DND-41 (cell line): Measurements from ENCODE around the gene LAMC3.

Experiments used
- ATAC-seq: fragments of 200-7000 bp; cut with Tn5 transposase; 3 replicates; pipeline ENCODE4 v1.9.1; 2021; ENCODE audit warnings: low read depth; ENCODE audit not compliant: insufficient read depth
- DNase-seq: peaks from one replicate; pipeline ENCODE4 v3.0.0-alpha.2; 2020
- H2AFZ ChIP-seq: 2 replicates; pipeline ENCODE4 v1.6.0; 2012; ENCODE audit warnings: low read depth, low read length
- H3K27ac ChIP-seq: 2 replicates; pipeline ENCODE4 v1.5.1; 2012; ENCODE audit warnings: low read length, inconsistent platforms
- H3K27me3 ChIP-seq: fragments of 200-600 bp; sonication (generic); 2 replicates; pipeline ENCODE4 v1.6.0; 2012; ENCODE audit warnings: low read length, mild to moderate bottlenecking, inconsistent platforms; ENCODE audit not compliant: insufficient read depth, poor library complexity
- H3K36me3 ChIP-seq: 2 replicates; pipeline ENCODE4 v1.5.1; 2012; ENCODE audit warnings: low read length, inconsistent platforms; ENCODE audit not compliant: insufficient read depth
- H3K4me1 ChIP-seq: 2 replicates; pipeline ENCODE4 v1.5.1; 2012; ENCODE audit warnings: mild to moderate bottlenecking, low read length; ENCODE audit not compliant: insufficient read depth
- H3K4me2 ChIP-seq: 2 replicates; pipeline ENCODE4 v1.6.0; 2012; ENCODE audit warnings: mild to moderate bottlenecking, moderate library complexity, low read length, inconsistent platforms; ENCODE audit not compliant: insufficient read depth
- H3K4me3 ChIP-seq, 2 experiments: fragments of 200-600 bp in 1 of 2; shearing (Covaris generic) in 1 of 2; 2 replicates each; pipeline ENCODE4 v1.5.1; 2012 to 2016; ENCODE audit warnings: inconsistent platforms in 2 of 2, low read length in 2 of 2, mild to moderate bottlenecking in 2 of 2, low read depth in 1 of 2, moderate library complexity in 1 of 2
- H3K79me2 ChIP-seq: 2 replicates; pipeline ENCODE4 v1.6.0; 2012; ENCODE audit warnings: low read length, inconsistent platforms; ENCODE audit not compliant: insufficient read depth
- H3K9ac ChIP-seq: 2 replicates; pipeline ENCODE4 v1.6.0; 2012; ENCODE audit warnings: low read depth, mild to moderate bottlenecking, inconsistent platforms, low read length, moderate library complexity
- H3K9me3 ChIP-seq: 2 replicates; pipeline ENCODE4 v1.5.1; 2012; ENCODE audit warnings: low read length, moderate library complexity, mild to moderate bottlenecking, inconsistent platforms; ENCODE audit not compliant: insufficient read depth, severe bottlenecking
- H4K20me1 ChIP-seq: 2 replicates; pipeline ENCODE4 v1.6.0; 2012; ENCODE audit warnings: low read length; ENCODE audit not compliant: insufficient read depth
- CTCF ChIP-seq: IDR thresholded peaks from 2 replicates; pipeline ENCODE4 v1.5.1; 2012; ENCODE audit warnings: borderline replicate concordance, low read length, moderate library complexity, mild to moderate bottlenecking; ENCODE audit not compliant: poor library complexity, severe bottlenecking; ENCODE audit errors: extremely low read depth
- EZH2 ChIP-seq: IDR thresholded peaks from 3 replicates; pipeline ENCODE4 v1.6.1; 2012; ENCODE audit warnings: borderline replicate concordance, low read depth, mild to moderate bottlenecking, moderate library complexity, low read length, inconsistent platforms; ENCODE audit not compliant: severe bottlenecking

Gene LAMC3

GRCh38 chr9:130988400-130988747 is 20.6 kb upstream of the LAMC3 start:
- Histone ChIP-seq H2AFZ (no peak overlapping the region), H3K36me3 (no peaks in the 10 kb centered on the region), H3K79me2 (no peaks in the 10 kb centered on the region), H3K9ac (no peak overlapping the region), H3K4me1 (no peaks in the 10 kb centered on the region), H4K20me1 (no peaks in the 10 kb centered on the region), H3K4me3 (no peak overlapping the region), H3K27ac (no peak overlapping the region), H3K27me3 (no peaks in the 10 kb centered on the region), H3K9me3 (no peaks in the 10 kb centered on the region), H3K4me2 (no peak overlapping the region)
- ATAC-seq (no peak), DNase-seq (no peak)
- TF ChIP-seq EZH2 (no peak), CTCF (no peak)

- Histone ChIP-seq H3K27ac (no peak overlapping the region), H3K4me2 (no peak overlapping the region), H3K4me1 (no peaks in the 10 kb centered on the region), H3K9me3 (no peaks in the 10 kb centered on the region), H2AFZ (no peak overlapping the region), H3K9ac (no peak overlapping the region), H3K36me3 (no peaks in the 10 kb centered on the region), H3K79me2 (no peaks in the 10 kb centered on the region), H4K20me1 (no peaks in the 10 kb centered on the region), H3K27me3 (no peaks in the 10 kb centered on the region), H3K4me3 (no peak overlapping the region)
- ATAC-seq (no peak), DNase-seq (no peak)
- no peak for TF ChIP-seq EZH2
- no peak for TF ChIP-seq CTCF
These were observed 20.1 kb upstream of the LAMC3 start for GRCh38 chr9:130988905-130989304.

GRCh38 chr9:130989391-130989790 is 19.6 kb upstream of the LAMC3 start:
- no peaks in the 10 kb centered on the region for H3K79me2 ChIP-seq
- H3K4me3 ChIP-seq: no peak overlapping the region
- no peak for DNase-seq
- no peak overlapping the region for H2AFZ ChIP-seq
- H3K4me2 ChIP-seq: no peak overlapping the region
- no peak overlapping the region for H3K9ac ChIP-seq
- no peaks in the 10 kb centered on the region for H3K36me3 ChIP-seq
- no peaks in the 10 kb centered on the region for H4K20me1 ChIP-seq
- H3K9me3 ChIP-seq: no peaks in the 10 kb centered on the region
- no peak for ATAC-seq
- H3K27me3 ChIP-seq: no peaks in the 10 kb centered on the region
- TF ChIP-seq CTCF: no peak
- no peak for TF ChIP-seq EZH2
- H3K4me1 ChIP-seq: no peaks in the 10 kb centered on the region
- no peak overlapping the region for H3K27ac ChIP-seq

DNA sequence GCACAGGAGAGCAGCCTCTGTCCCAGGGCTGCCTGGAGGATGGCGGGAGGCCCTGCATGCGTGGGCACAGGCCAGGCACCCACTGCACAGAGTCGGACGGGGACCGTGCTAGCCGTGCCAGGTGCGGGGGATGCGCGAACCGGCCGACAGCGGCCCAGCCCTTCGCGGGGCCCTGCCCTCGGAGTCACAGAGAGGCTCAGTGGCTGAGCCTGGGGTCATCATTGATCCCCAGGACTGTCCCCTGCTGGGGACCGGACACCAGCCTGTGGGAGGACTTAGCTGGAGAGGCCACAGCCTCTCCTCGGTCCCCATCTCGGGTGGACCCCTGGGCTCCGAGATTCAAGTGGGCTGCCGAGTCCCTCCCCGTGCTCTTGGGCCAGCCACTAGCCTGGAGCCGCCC is 19.1 kb upstream of the LAMC3 start:
- Histone ChIP-seq H3K79me2 (no peaks in the 10 kb centered on the region), H3K27ac (no peak overlapping the region), H3K36me3 (no peaks in the 10 kb centered on the region), H2AFZ (no peak overlapping the region), H3K9ac (no peak overlapping the region), H4K20me1 (peaks cover 4% of the 10 kb centered on the region; the same call in 1 of the 2 replicates), H3K4me2 (no peak overlapping the region), H3K4me3 (no peak overlapping the region), H3K27me3 (no peaks in the 10 kb centered on the region), H3K4me1 (no peaks in the 10 kb centered on the region), H3K9me3 (no peaks in the 10 kb centered on the region)
- DNase-seq (no peak), ATAC-seq (no peak)
- TF ChIP-seq CTCF: no peak
- no peak for TF ChIP-seq EZH2
